ENCODE data around the gene KLHL10. TPM values are rescaled to one million over a fixed set of nuclear protein-coding genes. Genes with fewer than 3 reads are reported as not detected.

Gene KLHL10
- total and polyA plus RNA-seq, 9 of the 15 experiments (the other 6 are each of a cell fraction or from before 2014, with no cell fraction given) = 0.06 to 0.56 (median 0.12) TPM; not detected in 5

- TF ChIP-seq TGIF2 (CRISPR knock-in tag; IDR thresholded peaks at IDR 0.05) = no peak
- no peak for TF ChIP-seq SRSF1 (IDR thresholded peaks at IDR 0.05; ENCODE audit: low read depth, low read length)
- no peak for TF ChIP-seq ZC3H4 (CRISPR knock-in tag; IDR thresholded peaks at IDR 0.05; ENCODE audit: borderline replicate concordance)
- no peak for TF ChIP-seq TBL1XR1 (IDR thresholded peaks at IDR 0.05; ENCODE audit: low read length in 2 of 2)
- no peak for TF ChIP-seq MYNN (IDR thresholded peaks at IDR 0.05)
- no peak for TF ChIP-seq MYNN (CRISPR knock-in tag; IDR thresholded peaks at IDR 0.05)
- no peak for TF ChIP-seq MYBL2 (IDR thresholded peaks at IDR 0.05; ENCODE audit: low read depth)
- no peak for TF ChIP-seq MYBL2 (CRISPR knock-in tag; IDR thresholded peaks at IDR 0.05; ENCODE audit: borderline replicate concordance)
- TF ChIP-seq CBFA2T2 (conservative IDR thresholded peaks at IDR 0.05) = no peak
- no peak for TF ChIP-seq ZNF644 (tag; IDR thresholded peaks at IDR 0.05; ENCODE audit: low read depth)
- no peak for TF ChIP-seq RBM34 (IDR thresholded peaks at IDR 0.05; ENCODE audit: borderline replicate concordance, insufficient read depth, low read length)
- no peak; a peak in 1 of 4 replicates for TF ChIP-seq RCOR1 (IDR thresholded peaks at IDR 0.05; ENCODE audit: borderline replicate concordance in 1 of 2, low read depth in 2 of 2, low read length in 2 of 2)
- TF ChIP-seq NR2C2 (CRISPR knock-in tag; IDR thresholded peaks at IDR 0.05) = no peak
- peak; percentile 24; the same call in 1 of the 2 replicates for TF ChIP-seq NR2C2 (tag; IDR thresholded peaks at IDR 0.05)
- TF ChIP-seq RAD21 (CRISPR knock-in tag; conservative IDR thresholded peaks at IDR 0.05 in 1 of 2, IDR thresholded peaks at IDR 0.05 in 1 of 2) = no peak; a peak in 1 of 4 replicates
- TF ChIP-seq SMAD3 (CRISPR knock-in tag; conservative IDR thresholded peaks at IDR 0.05) = no peak
- no peak for TF ChIP-seq ZNF408 (CRISPR knock-in tag; IDR thresholded peaks at IDR 0.05; ENCODE audit: low read depth)
- no peak for TF ChIP-seq TRIM25 (IDR thresholded peaks at IDR 0.05; ENCODE audit: borderline replicate concordance)
- 0 out of 2 replicates have a peak, but pooled peaks have one; percentile 17 for TF ChIP-seq ZBTB7A (IDR thresholded peaks at IDR 0.05; ENCODE audit: borderline replicate concordance, control insufficient read depth, low read depth, low read length)
- no peak for TF ChIP-seq SMAD1 (IDR thresholded peaks at IDR 0.05; ENCODE audit: low read depth, low read length, partially characterized antibody)
- TF ChIP-seq ELF1 (tag; IDR thresholded peaks at IDR 0.05) = no peak
- no peak for TF ChIP-seq HMG20B (CRISPR knock-in tag; IDR thresholded peaks at IDR 0.05)
Measured at GRCh38 chr17:41864836-41865595, 27.4 kb downstream of the KLHL10 start, which contains the start of gene KLHL11 (continued).

Data from K562 (cell line).